H4 (cell line): ENCODE measurements around the gene SRGN. TPM values are rescaled to one million over a fixed set of nuclear protein-coding genes. Genes with fewer than 3 reads are reported as not detected.
"Not testable (repeated sequence)": the region's sequence is repeated elsewhere in the genome, so short reads cannot be mapped to it uniquely, and the experiment has no call there.

Experiments
- DNase-seq: peaks from one replicate; pipeline ENCODE4 v3.0.0-alpha.2; 2015; ENCODE audit warnings: low spot score
- total RNA-seq: library from RNA; depleted of rRNA; stranded (reverse); fragments of >200 nt; shearing (Covaris generic); gene quantifications from 2 replicates; pipeline ENCODE4 v1.2.3, GENCODE V29; 2014; rRNA removed

The SRGN gene, protein sequence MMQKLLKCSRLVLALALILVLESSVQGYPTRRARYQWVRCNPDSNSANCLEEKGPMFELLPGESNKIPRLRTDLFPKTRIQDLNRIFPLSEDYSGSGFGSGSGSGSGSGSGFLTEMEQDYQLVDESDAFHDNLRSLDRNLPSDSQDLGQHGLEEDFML
- 3.9 and 5.0 TPM in 2 replicates for total RNA-seq

DNA sequence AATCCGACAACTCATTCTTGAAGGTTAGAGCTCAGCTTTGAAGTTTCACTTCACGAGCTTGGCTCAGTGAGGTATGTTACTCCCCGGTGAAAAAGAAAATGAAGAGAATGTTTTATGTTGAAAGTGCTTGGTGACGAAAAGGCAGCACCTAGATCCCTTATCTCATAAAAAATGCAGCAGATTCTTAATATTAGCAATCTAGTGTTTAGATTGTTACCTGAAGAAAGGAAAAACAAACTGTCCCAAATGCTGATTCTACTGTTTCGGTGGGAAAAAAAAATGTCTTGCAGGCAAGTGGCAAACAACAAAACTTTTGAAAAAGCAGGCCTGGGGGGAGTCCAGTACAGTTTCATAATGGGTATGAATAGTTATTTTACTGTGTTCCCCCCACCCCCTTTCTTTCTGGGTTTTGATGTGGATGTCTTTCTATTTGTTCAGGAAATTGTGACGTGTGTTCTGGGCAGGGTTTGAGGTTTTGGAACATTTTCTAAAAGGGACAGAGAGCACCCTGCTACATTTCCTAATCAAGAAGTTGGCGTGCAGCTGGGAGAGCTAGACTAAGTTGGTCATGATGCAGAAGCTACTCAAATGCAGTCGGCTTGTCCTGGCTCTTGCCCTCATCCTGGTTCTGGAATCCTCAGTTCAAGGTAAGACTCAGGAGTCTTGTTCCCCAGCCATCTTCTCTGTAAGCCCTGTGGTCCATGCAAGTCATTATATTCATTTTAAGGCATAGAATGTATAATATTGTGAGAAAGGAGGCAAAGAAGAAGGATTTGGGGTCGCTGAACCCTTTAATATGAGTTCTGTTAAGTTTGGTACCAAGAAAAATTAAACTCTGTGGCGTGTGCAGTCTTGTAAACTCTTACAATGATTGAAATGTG, at the start of gene SRGN:
SRGN (plus strand) TSS at position 514 of the 881 bp plus-strand sequence; CDS start at position 569, 55 bp downstream.
- no peak for DNase-seq

DNA sequence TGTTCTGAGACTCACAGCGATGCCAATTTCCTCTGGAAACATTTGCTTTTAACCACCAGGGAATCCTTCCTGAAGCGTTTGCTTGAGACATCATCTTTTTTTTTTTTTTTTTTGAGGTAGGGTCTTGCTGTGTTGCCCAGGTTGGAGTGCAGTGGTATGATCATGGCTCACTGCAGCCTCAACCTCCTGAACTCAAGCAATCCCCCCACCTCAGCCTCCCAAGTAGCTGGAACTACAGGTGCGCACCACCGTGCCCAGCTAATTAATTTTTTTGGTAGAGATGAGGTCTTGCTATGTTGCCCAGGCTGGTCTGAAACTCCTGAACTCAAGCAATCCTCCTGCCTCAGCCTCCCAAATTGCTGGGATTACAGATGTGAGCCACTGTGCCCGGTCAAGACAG, 47.0 kb upstream of the SRGN start:
- DNase-seq = not testable (repeated sequence)

DNA sequence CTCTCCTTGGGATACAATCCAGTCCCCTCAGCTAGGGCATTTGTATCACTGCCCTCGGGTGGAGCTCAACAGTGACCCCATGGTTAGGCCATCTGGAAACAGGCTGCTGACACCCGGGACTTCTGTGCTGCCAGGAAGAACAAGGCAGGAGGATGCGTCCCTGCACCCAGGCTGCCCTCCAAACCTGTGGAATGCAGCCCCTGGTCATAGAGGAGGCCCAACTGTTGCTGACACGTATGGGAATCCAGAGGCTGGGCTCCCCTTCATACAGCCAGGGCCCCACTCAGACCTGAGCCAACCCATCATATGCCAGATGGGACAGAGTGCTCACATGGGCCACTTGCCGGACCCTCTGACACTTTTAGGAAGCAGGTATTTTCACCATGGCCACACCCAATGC, 45.5 kb upstream of the SRGN start:
- DNase-seq = no peak

DNA sequence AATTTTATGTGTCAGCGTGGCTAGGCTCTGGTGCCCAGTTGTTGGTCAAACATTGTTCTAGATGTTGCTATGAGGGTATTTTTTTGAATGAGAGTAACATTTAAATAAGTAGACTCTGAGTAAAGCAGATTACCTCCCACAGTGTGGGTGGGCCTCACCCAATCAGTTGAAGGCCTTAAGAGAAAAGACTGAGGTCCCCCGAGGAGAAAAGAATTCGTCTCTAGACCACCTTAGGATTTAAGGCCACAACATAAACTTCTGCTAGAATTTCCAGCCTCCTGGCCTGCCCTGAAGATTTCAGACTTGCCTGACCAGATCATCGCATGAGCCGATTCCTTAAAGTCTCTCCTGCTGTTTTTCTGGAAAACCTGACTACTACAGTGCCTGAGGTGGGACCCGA, 45.1 kb upstream of the SRGN start:
- no peak for DNase-seq

DNA sequence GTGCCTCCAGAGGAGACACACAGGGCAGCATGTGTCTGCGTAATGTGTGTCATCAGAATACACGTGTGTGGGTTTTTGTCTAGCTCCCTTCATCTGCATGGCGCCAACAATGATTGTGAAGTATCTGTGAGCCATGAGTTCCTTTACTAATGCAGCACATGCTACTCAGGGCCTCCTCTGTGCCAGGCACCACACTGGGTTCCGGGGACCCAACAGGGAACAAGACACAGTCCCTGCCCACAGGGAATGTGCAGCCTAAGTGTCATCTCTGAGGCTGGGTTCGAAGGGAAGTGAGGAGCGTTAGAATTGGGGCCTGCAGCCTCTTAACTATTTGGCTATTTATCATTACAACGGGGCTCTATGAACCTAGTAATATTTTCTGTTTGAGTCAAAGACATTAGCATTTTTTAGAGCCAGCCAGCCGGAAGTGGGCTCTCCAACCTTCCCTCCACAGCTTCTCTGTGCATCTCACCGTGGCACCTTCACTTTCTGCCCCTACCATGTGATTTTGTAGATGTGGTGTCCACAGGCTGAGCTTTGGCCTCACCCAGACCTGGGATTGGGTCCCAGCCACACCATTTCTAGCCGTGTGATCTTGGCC, 43.9 kb upstream of the SRGN start:
- DNase-seq = no peak

DNA sequence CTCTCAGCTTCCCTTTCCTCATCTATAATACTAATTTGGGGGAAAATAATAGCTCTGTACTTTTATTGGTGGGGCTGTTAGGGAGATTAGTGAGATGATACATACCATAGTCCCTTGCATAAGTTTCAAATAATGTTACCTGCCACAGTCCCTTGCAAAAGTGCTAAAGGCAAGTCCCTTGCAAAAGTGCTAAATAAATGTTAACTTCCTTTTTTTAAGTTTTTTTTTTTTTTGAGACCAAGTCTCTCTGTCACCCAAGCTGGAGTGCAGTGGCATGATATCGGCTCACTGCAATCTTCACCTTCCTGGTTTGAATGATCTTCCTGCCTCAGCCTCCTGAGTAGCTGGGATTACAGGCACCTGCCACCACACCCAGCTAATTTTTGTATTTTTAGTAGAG, 43.4 kb upstream of the SRGN start:
- no peak for DNase-seq

DNA sequence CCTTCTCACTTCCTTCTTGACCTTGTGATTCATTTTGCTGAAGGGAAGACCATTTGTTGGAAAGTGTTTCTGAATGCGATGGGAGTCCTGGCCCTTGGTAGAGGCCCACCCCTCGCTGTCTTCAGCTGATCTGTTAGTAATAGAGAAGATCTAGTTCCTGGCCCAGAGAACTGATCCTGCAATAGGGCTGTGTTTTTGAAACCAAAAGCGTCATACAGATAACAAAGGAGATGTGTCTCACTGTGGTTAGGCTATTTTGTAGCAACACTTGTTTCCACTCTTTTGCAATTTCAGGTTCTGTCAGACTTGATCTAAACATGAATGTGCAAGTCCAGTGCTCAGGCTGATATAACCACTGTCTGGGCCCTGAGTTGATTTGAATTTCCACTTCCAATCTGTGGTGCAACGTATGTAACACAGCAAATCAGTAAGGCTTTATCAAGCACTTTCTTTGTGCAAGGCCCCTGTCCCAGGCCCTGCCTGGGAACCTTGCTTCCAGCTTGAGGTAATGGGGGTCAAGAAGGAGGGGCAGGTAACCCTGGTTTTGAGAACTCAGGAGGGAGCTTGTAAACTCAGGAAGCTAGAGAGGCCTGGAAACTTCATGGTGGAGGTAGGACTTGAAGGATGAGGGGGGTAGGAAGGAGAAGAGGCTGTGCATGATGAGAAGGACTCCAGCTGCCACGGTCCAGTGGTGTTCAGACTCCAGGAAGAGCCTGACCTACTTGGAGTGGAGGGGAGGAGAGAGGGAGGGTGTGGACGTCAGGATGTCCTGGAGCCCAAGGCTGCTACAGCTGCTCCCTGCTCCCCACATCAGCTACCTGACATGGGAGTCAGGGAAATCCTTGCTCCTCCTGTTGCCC, 42.2 kb upstream of the SRGN start:
- DNase-seq = no peak

DNA sequence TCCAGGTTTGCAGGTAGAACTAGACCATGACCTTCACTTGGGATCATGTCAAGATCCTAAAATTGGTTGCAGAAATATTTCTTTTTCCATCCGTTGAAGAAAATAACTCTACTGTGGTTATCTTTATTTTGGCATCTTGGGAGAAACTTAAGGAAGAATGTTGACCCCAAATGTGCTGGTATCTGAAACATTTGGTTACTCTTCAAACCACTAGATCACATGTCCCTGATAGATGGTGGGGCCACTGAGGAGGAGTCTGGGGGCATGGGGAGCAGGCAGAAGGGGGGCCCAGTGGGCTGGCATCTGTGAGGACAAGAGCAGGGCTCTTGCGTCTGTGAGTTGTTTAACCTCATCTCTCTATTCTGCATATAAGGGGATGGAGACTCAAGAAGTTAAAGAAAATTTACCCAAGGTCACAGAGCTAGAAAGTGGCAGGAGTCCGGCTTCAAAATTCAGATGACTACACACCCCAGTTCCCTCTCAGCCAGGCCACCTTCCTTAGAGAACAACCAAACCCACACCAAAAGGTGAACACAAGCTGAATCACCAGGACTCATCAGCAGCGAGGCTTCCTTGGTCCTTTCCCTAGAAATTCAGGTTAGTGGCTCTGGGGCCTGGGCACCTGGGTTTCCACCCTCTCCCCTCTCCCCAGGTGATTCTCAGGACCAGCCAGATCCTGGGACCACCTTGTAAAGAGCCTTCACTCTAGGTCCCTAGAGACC, 40.6 kb upstream of the SRGN start:
- DNase-seq = no peak

DNA sequence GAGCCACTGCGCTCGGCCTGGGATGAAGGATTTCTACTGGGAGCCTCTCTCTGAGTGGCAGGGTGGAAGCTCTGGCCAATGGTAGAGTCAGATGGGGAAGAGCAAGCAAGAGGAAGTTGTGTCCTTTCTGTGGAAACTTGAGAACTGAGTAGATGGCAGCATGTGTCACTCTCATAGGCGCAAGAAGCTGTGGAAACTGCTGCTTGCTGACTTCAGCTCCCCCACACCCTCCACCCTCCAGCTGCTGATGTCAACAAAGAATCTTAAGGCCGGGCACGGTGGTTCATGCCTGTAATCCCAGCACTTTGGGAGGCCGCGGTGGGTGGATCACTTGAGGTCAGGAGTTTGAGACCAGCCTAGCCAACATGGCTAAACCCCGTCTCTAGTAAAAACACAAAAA, 39.8 kb upstream of the SRGN start:
- DNase-seq = peak; percentile 11

DNA sequence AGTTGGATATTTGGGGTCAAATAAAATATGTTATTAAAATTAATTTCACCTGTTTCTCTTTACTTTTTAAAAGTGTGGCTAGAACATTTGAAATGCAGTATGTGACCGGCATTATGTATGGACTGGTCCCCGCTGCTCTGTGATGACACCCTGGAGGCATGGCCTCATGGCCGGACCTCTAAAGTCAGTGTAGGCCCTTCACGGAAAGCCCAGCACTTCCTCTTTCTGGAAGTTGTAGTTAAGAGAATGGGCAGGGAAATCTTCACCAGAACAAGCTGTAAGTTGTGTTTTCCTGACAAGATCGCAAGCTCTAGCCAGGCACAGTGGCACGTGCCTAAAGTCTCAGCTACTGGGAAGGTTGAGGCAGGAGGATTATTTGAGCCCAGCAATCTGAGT, 38.3 kb upstream of the SRGN start:
- no peak for DNase-seq

DNA sequence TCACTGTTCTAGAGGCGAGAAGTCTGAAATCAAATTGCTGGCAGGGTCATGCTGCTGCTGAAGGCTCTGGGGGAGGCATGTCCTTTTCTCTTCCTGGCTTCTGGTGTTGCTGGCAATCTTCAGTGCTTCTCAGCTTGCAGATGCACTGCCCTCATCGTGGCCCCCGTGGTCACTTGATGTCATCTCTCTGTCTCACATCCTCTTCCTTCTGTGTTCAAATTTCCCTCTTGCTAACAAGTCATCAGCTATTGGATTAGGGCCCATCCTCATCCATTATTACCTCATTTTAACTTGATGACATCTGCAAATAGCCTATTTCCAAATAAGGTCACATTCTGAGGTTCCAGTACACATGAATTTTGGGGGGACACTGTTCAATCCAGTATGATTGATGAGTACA, 36.6 kb upstream of the SRGN start:
- DNase-seq = no peak

DNA sequence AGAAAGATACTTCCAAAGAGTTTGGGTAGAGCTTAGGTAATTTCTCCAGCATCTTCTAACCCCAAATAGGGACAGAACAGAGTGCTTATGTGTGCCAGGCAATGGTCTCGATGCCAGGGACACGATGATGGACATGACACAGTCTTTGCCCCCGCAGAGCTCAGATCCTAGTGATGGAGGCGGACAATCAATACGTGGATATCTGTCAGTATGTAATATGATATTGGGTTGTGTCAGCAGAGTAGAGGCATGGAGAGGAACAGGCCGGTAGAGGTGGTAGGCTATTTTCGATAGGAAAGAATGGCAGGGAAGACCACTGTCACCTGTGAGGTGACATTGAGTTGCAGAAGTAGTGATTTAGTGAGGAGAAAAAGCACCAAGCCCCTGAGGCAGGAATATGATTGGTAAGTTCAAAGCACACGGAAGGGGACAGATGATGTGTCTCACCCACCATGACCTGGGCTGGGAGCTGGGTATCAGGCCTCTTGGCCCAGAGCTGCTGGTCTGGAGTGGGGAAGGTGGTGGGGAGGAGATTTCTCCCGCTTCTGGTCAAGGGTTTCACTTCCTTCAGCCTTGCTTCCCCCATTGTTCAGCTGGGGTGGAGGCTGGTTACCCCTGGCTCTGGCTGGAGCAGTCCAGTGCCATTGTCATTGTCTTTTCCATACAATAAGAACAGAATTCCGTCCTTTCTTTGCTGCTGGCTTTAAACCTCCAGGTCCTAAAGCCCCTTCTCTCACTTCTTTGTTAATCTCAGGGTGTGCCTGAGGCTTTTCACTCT, 36.0 kb upstream of the SRGN start:
- no peak for DNase-seq

DNA sequence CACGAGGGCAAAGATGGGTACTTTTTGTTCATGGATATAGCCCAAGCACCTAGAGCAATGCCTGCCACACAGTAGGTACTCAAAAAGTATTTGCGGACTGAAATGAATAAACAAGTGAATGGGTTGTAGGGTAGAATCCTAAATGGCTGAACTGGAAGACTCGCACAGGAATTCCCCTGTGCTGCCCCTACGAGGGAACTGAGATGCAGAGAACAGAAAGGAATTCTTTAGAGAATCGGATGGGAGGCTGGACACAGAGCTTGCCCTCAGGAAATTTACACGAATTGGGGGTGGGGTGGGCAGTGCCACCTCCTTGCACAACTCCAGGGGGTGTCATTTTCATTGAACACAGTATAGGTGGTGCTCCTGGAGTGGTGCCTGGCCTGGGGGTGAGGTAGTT, 35.2 kb upstream of the SRGN start:
- DNase-seq = no peak

DNA sequence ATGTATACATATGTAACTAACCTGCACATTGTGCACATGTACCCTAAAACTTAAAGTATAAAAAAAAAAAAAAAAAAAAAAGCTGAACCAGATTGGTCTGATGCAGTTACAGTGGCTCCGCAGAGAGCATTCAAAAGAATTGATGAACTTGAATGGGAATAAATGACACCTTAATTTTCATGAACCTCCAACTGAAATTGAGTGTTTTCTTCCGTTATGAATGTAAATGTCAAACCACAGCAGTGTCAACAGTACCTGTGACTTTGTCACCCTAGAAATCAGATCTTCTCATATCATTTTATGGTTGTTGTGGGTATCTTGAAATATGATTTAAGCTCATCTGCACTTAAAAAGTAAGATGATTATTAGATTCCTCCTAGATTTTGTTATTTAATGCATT, 32.7 kb upstream of the SRGN start:
- DNase-seq = no peak

DNA sequence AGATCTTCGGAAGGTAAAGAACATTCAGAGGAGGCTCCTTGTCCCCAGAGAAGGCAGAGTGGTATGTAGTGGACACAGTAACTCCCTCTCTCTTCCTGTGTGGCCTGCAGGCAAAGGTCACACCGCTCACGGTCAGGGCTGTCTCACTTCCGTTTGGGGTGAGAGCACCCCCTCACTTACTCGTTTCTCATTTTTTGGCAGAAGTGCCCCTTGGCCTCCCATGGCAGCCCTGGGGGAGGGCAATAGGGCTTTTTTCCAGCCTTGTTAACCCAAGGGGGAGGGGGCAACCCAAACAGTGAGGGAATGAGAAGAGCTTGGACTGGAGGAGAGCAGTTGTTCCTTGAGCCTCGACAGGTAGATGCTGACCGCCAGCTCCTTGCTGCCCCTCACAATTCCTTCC, 31.8 kb upstream of the SRGN start:
- DNase-seq = no peak

DNA sequence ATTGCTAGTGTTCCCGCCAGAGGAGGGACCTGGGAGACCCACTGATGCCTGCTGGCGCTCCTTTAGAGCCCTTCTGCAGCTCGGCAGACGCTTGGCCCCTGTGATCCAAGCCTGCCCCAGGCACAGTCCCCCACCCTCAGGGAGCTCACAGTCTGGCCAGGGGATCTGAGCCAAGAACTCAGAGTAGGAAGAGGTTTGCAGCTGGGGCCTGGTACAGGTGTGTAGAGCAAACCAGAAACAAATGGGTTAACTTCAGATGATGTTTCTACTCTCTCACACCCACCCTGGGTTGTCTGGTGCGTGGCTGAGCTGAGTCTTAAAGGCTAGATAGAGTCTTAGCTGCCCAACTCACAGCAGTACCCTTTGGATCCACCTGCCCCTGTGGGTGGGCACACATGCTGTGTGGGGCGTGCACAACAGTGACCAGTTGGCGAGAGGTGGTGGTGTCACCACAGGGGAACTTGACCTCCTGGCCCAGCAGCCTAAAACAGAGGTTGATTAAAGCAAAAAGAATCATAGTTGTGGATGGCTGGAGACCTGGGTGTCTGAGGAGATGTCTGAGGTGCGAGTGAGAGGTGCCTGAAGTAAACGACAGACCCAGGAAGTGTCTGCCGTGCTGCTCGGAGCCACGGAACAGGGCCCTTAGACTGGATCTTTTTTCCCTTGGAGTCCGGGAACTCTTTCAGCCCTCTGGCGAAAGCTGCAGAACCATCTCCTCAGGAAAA, 31.2 kb upstream of the SRGN start:
- no peak for DNase-seq

DNA sequence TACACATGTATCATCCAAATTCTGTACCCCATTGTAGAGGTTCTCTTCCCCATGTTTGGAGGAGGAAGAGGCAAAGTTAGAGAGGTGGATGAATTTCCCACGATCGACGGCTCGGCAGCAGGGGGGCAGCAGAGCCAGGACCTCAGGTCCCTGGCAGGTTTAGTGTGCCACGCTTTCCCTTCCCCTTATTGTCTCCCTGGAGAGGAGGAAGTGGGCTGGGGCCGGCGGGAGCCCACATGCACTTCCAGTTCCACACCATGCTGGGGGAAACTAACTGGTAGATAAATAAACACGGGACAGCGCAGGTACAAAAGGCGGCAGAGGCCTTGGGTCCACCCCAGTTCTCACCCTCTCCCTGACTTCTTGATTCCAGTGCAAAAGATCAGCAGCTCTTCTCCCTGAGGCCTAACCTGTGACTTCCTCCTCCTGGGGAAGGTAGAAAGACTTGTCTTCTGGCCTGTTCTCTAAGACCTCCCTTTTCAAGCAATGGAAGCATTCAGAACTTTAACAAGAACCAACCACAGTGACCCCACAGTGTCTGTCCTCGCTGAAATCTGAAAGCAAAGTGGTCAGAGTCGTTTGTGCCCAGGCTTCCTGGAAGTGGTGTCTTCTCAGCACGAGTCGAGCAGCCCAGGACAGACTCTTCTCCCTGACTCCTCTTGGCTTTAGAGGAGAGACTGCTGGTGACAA, 30.5 kb upstream of the SRGN start:
- DNase-seq = no peak

DNA sequence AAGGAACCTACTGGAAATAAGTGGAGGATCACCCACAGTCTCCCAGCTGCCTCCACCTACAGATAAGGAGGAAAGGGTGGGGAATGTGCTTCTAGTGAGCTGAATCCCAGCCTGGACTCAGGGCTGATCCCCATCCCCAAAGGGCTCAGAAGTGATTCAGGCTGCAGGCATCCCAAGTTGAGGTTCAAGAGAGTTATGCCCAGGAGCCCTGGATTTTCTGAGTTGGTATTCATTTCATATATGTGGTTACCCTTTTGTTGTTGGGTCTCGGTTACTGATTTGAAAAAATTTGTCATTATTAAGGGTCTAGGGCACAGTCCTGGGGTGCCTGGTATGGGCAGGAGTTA, 30.0 kb upstream of the SRGN start:
- DNase-seq = no peak

DNA sequence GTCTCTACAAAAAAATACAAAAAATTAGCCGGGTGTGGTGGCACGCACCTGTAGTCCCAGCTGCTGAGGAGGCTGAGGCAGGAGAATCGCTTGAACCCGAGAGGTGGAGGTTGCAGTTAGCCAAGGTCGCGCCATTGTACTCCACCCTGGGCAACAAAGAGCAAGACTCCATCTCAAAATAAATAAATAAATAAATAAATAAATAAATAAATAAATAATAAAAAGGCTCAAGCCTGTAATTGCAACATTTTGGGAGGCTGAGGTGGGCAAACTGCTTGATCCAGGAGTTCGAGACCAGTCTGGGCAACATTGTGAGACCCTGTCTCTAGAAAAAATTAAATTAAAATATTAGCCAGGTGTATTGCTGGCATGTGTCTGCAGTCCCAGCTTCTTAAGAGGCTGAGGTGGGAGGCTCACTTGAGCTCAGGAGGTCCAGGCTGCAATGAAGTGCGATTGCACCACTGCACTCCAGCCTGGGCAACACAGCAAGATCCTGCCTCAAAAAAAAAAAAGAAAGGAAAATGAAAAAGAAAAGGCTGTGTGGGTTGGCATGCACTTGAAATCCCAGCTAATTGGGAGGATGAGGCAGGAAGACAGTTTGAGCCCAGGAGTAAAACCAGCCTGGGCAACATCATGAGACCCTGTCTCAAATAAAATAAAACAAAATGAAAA, 27.6 kb upstream of the SRGN start:
- DNase-seq = no peak
